Esophagus (tissue), 2 donors: ENCODE data around the gene U2AF1. TPM values are rescaled to one million over a fixed set of nuclear protein-coding genes. Genes with fewer than 3 reads are reported as not detected.
"Not testable (repeated sequence)": the region's sequence is repeated elsewhere in the genome, so short reads cannot be mapped to it uniquely, and the experiment has no call there.

Experiments
- H3K27ac ChIP-seq, 2 donors: one replicate each; pipeline ENCODE4 v1.5.1; 2013; ENCODE audit warnings: low read depth in 2 of 2, mild to moderate bottlenecking in 2 of 2, inconsistent platforms in 1 of 2, low read length in 1 of 2, moderate library complexity in 1 of 2
- H3K27me3 ChIP-seq, 2 donors: one replicate each; pipeline ENCODE4 v1.6.1; 2013; ENCODE audit warnings: low read length in 2 of 2, control low read depth in 1 of 2, mild to moderate bottlenecking in 1 of 2; ENCODE audit not compliant: insufficient read depth in 2 of 2, control insufficient read depth in 1 of 2
- H3K36me3 ChIP-seq, 2 donors: one replicate each; pipeline ENCODE4 v1.6.1; 2013; ENCODE audit warnings: low read length in 1 of 2; ENCODE audit not compliant: control insufficient read depth in 2 of 2, insufficient read depth in 2 of 2
- H3K4me1 ChIP-seq, 2 donors: one replicate each; pipeline ENCODE4 v1.6.1; 2013; ENCODE audit warnings: low read length in 1 of 2; ENCODE audit not compliant: control insufficient read depth in 2 of 2, insufficient read depth in 2 of 2
- H3K4me3 ChIP-seq, 2 donors: one replicate each; pipeline ENCODE4 v1.5.1; 2013; ENCODE audit warnings: low read length in 2 of 2, mild to moderate bottlenecking in 2 of 2, low read depth in 1 of 2, moderate library complexity in 1 of 2
- H3K9me3 ChIP-seq, 2 donors: one replicate each; pipeline ENCODE4 v1.6.1; 2013; ENCODE audit warnings: mild to moderate bottlenecking in 2 of 2, low read depth in 1 of 2, low read length in 1 of 2, moderate library complexity in 1 of 2; ENCODE audit not compliant: control insufficient read depth in 2 of 2, insufficient read depth in 1 of 2
- WGBS, 2 donors: extraction: QIAGEN DNeasy Blood & Tissue Kit; methylation state at CpG; one replicate each; pipeline ENCODE4 v1.1.7; 2013; 5-methylcytosine and 5-hydroxymethylcytosine counted together
- polyA plus RNA-seq, 2 donors: library from polyadenylated mRNA; stranded (reverse); fragments of 200-250 nt; gene quantifications; one replicate each; pipeline ENCODE4 v1.2.3, GENCODE V29; 2013
- donor health status: healthy with polysubstance abuse.
- donor health status: Bipolar disorder and iron deficiency.

U2AF1 gene
- polyA plus RNA-seq, 2 donors: 41.5 to 66.1 TPM

DNA sequence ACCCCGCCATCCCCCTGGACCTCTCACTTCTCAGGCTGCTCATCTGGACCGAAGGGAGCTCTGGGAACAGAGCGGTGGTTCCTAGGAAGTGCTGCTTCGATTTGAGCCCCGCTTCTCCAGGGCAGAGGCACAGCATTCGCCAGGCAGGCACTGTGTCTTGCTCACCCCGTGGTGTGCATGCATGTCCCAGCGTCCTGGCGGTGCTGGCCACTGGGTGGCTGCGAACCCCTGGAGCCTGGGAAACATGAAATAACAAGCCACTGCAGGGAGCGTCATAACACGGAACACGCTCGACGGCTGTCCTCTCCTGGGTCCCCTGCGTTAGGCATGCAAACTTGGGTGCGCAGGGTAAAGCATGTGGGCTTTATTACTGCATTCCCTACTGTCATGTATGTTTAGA lies 17.9 kb downstream of the U2AF1 start:
- not testable (repeated sequence) for H3K27me3 ChIP-seq, H3K4me1 ChIP-seq, H3K36me3 ChIP-seq, H3K27ac ChIP-seq, H3K4me3 ChIP-seq, H3K9me3 ChIP-seq
- no CpG with 5 or more reads among the region's 17 CpGs for WGBS, 2 donors

DNA sequence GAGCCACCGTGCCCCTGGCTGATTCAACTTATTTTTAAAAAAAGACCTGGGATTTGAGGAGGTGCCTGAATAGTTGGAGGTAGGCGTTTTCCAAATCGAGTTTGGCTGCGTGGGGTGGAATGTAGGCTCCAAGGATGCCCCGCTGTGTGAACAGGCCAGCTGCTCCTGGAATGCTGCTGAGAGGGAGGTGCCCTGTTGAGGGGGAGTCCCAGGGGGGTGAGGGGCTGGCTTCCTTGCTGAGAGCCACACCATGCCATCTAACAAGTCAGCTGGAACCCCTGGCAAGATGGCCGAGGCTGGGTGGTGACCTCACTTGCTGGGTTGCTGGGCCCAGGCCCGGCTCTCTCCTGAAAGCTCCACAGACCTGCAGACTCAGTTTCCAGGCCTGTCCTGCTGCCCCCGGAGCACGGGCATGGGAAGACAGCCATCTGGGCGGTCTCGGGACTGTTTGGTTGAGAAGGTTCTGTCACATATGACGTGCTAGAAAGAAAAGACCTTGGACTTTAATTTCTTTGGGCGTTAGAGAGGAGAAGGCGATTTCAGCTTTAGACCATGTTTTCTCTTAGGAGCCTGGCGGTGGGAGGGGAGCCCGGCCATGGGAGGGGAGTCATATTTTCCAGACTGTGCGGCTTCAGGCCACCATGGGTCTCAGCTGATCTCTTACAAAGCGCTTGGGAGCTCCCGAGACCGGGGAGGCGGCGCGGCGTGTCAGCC lies 24.6 kb downstream of the U2AF1 start:
- H3K9me3 ChIP-seq, H3K4me3 ChIP-seq, H3K36me3 ChIP-seq, H3K27ac ChIP-seq, H3K27me3 ChIP-seq, H3K4me1 ChIP-seq: not testable (repeated sequence)
- WGBS, 2 donors: no CpG with 5 or more reads among the region's 24 CpGs

DNA sequence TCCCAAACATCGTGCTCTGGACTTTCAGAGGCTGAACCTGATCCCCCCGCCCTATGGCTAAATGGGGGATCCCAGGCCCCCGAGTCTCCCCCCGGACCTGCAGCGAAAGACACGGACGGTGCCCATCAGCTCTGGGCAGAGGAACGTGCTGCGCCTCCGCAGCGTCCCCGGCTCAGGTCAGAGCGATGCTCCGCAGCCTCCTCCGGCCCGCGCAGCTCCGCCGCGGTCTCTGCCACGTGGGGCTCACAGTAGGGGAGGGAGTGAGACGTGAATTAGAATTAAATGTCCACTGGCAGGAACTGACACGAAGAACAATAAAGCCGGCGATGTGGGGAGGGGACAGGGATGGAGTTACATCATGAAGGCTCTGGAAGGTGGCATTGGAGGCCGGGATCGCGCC lies 30.7 kb downstream of the U2AF1 start:
- not testable (repeated sequence) for H3K27me3 ChIP-seq, H3K9me3 ChIP-seq, H3K4me3 ChIP-seq, H3K27ac ChIP-seq, H3K36me3 ChIP-seq, H3K4me1 ChIP-seq
- WGBS, 2 donors: 18 to 19% methylated on average over 11 to 15 of the region's 28 CpGs

DNA sequence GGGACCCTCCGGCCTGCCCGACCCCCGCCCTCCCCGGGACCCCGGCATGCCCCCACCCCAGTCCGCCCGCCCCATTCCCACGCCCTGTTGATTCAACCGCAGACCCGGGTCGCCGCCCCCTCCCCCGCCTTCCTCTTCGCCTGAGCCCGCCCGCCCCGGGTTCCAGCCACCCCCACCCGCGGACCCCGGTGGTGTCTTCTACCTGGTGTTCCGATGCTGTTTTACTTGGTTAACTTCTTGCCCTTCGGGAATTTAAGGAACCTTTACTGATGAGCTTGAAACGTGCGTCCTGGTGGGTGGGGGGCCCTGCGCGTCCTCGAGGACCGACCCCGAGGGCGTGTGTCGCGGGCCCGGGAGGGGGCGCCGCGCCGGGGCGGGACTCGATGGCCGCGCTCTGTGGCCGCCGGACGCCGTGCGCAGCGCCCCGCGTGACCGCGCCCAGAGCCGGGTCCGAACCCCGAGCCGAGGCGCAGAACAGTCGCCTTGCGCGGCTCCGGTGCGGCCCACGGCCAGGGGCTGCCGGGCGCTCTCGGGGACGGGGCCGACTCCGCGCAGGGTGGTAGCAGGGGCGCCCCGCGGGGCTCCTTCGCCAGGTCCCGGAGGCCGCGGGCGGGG lies 31.2 kb downstream of the U2AF1 start:
- not testable (repeated sequence) for H3K27me3 ChIP-seq, H3K9me3 ChIP-seq, H3K4me3 ChIP-seq, H3K27ac ChIP-seq, H3K36me3 ChIP-seq, H3K4me1 ChIP-seq
- WGBS, 2 donors: no CpG with 5 or more reads among the region's 77 CpGs

DNA sequence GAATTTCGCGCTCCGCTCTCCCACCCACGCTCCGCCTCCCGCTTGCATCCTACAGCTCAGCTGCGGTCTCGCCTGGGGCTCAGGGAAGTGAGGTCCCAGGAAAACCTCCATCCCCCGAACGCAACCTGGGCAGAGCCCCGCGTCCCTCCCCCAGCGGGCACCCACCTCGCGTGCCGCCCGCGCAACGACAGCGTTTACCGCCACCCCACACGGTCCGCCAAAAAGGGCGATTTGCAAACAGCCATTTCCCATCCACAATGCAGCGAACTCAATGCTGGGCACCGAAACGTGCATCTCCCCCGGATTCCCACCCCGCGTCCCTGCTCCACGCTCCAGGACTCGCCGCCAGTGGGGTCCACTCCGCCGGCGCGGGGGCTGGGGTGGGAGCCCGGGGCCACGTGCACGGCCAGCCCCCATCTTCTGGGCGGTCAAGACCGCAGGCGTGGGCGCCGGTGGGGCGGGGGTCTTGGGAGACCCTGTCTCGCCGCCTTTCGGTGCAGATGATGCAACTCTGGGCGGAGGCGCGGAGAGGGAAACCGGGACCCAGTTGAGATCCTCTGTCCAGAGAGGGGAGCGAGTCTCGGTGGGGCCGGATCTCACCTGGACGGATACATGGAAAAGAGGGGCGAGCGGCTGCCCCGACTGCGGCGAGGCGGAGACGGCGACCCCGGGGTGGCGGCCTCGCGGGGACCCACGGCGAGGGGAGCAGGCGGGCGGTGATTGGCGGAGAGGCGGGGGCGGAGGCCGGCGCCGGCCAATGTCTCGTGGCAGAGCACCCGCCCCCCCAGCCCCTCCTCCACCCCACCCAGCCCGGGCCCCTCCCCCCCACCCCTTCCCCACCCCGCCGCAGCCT lies 32.0 kb downstream of the U2AF1 start, which contains the start of gene CBS:
CBS (minus strand) TSS at position 666 of the 853 bp plus-strand sequence. CDS start 3,642 bp downstream, outside the sequence.
- not testable (repeated sequence) for H3K27ac ChIP-seq, H3K27me3 ChIP-seq, H3K4me1 ChIP-seq, H3K4me3 ChIP-seq, H3K9me3 ChIP-seq, H3K36me3 ChIP-seq
- WGBS, 2 donors: no CpG with 5 or more reads among the region's 84 CpGs

DNA sequence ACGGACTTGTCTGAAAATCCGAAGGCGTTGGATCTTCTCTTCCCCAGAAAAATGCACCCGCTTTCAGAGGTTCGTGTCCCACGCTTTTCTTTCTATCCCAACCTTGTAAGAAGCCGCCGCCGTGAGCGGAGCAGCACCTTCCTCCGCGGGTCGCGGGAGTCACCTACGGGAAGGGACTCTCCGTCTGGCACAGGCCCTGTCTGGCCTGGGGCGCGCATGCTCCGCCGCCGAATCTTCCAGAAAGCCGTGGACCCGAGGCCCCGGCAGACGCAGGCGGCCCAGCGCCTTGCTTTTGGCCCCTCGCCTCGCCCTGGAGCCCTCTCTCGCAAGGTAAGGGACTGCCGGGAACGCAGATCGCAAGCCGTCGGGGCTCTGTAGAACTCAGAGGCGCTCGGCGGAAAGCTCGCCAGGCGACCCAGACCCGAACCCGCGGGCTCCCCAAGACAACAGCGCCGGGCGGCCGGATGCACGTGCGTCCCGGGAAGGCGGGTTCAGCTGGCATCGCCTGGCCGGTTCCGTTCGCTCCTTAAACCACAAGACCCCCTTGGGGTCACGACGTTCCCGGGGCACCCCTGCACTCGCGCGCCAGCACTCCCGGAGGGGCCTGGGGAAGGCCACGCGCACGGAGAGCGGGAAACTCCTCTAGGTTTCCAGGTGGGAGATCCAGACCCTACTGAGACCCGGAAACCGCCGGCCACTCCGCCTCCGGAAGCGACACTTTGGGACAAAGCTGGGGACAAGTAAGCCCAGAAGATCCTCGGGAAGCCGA lies 32.8 kb downstream of the U2AF1 start:
- not testable (repeated sequence) for H3K27ac ChIP-seq, H3K36me3 ChIP-seq, H3K4me1 ChIP-seq, H3K27me3 ChIP-seq, H3K9me3 ChIP-seq, H3K4me3 ChIP-seq
- WGBS, 2 donors: no CpG with 5 or more reads among the region's 74 CpGs

DNA sequence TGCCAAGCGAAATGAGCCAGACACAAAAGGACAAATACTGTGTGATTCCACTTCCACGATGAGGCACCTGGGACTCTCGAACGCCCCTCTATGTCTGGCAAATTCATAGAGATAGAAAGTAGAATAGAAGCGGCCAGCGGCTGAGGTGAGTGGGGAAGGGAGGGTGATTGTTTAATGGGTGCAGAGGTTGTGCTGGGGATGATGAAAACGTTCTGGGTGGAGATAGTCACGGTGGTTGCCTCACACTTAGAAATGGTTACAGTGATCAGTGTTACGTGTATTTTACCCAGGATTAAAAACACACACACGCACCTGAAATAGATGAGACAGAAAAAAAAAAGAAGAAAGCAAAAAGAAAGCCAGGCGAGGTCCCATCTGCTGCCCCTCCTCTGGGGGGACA lies 34.6 kb downstream of the U2AF1 start:
- H3K9me3 ChIP-seq, H3K36me3 ChIP-seq, H3K4me1 ChIP-seq, H3K27me3 ChIP-seq, H3K4me3 ChIP-seq, H3K27ac ChIP-seq: not testable (repeated sequence)
- no CpG with 5 or more reads among the region's 11 CpGs for whole genome bisulfite sequencing, 2 donors

DNA sequence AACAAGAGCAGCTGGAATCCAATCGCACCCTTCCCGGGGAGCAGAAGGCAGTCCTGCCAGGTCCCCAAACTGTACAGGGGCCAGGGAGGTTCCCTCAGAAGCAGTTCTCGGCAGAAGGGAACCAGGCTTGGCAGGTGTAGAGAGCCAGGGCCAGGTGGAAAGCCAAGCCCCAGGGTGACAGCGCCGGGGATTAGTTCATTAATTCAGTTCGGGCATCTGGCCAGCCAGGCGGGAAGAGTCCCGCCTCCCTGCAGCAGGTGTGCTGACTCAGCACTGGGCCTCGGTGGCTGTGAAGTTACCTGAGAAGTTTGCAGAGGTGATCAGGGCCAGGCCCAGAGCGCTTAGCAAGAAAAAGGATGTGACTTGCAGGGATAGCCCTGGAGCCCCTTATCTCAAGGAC lies 37.7 kb downstream of the U2AF1 start:
- H3K9me3 ChIP-seq, H3K27me3 ChIP-seq, H3K36me3 ChIP-seq, H3K4me3 ChIP-seq, H3K4me1 ChIP-seq, H3K27ac ChIP-seq: not testable (repeated sequence)
- no CpG with 5 or more reads among the region's 10 CpGs for WGBS, 2 donors

DNA sequence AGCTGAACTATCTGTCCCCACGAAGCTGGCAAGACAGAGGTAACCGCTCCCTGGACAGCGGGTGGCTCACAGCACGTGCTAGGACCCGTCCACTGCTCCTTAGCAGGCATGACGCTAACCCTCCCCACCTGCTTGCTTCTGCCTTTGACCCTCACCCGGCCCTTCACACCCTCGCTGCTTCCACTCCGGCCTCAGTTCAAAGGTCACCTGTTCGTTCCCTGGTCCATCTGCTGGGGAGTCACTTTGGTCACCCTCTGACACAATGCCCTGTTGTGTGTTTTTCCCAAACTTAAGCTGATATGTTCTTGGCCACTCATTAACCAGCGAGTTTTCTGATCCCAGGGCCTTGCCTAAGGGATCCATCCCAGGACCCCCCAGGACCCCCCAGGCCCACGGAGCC lies 39.3 kb downstream of the U2AF1 start:
- H3K27ac ChIP-seq, H3K9me3 ChIP-seq, H3K4me1 ChIP-seq, H3K4me3 ChIP-seq, H3K27me3 ChIP-seq, H3K36me3 ChIP-seq: not testable (repeated sequence)
- WGBS, 2 donors: 68 to 76% methylated on average over 3 to 4 of the region's 12 CpGs
